ENCODE data around the gene MORC4.
"Not testable (repeated sequence)": the region's sequence is repeated elsewhere in the genome, so short reads cannot be mapped to it uniquely, and the experiment has no call there.

MORC4 gene

DNA sequence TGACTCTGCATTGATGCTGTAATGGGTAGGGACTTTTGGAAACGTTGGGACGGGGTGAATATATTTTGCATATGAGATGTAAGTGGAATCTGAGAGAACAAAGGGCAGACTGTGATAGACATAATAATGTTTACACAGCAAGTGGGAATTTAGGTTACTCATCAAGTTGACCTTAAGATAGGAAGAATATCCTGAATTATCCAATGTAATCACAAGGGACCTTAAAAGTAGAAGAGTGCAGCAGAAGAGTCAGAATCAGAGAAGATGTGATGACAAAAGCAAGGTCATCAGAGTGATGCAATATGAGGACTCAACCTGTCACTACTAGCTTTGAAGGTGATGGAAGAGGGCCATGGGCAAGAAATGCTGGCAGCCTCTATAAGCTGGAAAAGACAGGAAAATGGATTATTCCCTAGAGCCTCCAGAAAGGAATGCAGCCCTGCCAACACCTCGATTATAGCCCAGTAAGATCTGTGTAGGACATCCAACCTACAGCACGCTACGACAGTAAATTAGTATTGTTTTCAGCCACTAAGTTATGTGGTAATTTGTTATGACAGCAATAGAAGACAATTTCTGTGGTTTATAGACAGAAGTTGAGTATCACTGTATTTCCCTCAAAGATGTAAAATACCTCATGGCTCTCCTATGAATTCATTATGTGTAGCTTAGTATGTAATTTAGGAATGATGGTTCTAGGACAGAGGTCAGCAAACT, 26.4 kb downstream of the MORC4 start:
- ChIA-PET CTCF (no interaction called here), POLR2A (no interaction called here)
- TF ChIP-seq, protein P1, sequence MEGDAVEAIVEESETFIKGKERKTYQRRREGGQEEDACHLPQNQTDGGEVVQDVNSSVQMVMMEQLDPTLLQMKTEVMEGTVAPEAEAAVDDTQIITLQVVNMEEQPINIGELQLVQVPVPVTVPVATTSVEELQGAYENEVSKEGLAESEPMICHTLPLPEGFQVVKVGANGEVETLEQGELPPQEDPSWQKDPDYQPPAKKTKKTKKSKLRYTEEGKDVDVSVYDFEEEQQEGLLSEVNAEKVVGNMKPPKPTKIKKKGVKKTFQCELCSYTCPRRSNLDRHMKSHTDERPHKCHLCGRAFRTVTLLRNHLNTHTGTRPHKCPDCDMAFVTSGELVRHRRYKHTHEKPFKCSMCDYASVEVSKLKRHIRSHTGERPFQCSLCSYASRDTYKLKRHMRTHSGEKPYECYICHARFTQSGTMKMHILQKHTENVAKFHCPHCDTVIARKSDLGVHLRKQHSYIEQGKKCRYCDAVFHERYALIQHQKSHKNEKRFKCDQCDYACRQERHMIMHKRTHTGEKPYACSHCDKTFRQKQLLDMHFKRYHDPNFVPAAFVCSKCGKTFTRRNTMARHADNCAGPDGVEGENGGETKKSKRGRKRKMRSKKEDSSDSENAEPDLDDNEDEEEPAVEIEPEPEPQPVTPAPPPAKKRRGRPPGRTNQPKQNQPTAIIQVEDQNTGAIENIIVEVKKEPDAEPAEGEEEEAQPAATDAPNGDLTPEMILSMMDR (IDR thresholded peaks at IDR 0.05; ENCODE audit: insufficient read depth, low read length, missing control alignments) = no peak
- no peak for DNase-seq (ENCODE audit: low read depth, low spot score)
- H3K4me3 ChIP-seq (ENCODE audit: low read depth, low read length) = no peak overlapping the region

DNA sequence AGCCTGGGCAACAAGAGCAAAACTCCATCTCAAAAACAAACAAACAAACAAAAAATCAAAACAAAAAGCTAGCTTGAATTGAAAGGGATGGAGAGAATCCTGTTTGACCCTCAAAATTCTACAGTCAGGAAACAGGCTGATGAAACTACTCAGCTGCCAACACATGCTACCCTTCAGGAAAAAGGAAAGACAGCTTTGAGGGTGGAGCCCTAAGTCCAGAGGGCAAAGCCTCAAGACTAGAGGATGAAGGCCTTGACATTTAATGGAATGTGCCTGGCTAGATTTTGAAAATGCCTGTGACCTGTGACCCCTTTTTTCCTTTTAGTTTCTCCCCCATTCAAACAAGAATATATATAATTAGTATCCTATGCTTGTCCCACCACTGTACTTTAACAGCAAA, 27.1 kb downstream of the MORC4 start:
- H3K4me3 ChIP-seq (ENCODE audit: low read depth, low read length) = no peak overlapping the region
- POLR2A ChIA-PET = no interaction called here
- no peak for DNase-seq (ENCODE audit: low read depth, low spot score)
- CTCF ChIA-PET = no interaction called here
- TF ChIP-seq, protein P1 (IDR thresholded peaks at IDR 0.05; ENCODE audit: insufficient read depth, low read length, missing control alignments) = no peak

DNA sequence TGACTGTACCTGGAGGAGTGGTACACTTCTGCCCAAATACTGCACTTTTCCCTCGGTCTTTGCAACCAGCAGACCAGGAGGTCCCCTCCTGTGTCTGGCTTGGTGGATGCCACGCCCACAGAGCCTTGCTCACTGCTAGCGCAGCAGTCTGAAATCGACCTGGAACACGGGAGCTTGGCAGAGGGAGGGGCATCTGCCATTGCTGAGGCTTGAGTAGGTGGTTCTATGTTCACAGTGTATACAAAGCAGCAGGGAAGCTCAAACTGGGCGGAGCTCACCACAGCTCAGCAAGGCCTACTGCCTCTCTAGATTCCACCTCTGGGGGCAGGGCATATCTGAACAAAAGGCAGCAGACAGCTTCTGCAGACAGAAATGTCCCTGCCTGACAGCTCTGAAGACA, 33.5 kb downstream of the MORC4 start:
- CTCF ChIA-PET; POLR2A ChIA-PET; H3K4me3 ChIP-seq (ENCODE audit: low read depth, low read length); DNase-seq (ENCODE audit: low read depth, low spot score): not testable (repeated sequence)

DNA sequence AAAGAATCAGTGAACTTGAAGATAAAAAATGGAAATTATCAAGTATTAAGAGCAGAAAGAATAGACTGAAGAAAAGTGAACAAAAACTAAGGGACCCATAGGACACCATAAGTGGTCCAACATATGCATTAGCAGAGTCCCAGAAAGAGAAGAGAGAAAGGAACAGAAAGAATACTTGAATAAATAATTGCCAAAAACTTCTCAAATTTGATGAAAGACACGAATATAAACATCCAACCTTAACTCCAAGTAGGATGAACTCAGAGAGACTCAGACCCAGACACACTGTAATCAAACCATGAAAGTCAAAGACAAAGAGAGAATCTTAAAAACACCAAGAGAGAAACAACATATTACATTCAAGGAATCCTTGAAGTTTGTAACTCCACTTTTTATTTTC, 35.7 kb downstream of the MORC4 start:
- DNase-seq (ENCODE audit: low read depth, low spot score) = no peak
- ChIA-PET POLR2A (no interaction called here), CTCF (interaction anchor here (2.2 kb wide), 1 partner anchor 66 kb away, joined by 10 read pairs; no protein-coding TSS in a partner anchor)
- TF ChIP-seq, protein P1 (IDR thresholded peaks at IDR 0.05; ENCODE audit: insufficient read depth, low read length, missing control alignments) = no peak
- H3K4me3 ChIP-seq (ENCODE audit: low read depth, low read length) = no peak overlapping the region

DNA sequence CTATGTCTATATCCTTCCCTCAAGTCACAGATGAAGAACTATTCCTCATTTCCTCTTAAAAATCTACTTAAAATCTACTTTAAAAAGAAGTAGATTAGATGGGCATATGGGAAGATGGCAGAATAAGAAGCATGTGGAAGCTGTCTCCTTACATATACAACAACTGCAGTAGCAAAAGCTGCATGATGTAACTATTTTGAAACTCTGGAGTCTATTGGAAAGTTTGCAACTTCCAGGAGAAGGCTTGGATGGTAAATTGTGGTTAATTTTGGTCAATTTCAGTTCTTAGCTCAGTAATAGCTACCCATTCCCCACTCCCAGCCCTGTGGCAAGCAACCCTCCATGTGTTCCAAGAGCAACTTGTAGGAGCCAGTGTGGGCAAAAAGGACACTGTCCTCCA, 36.9 kb downstream of the MORC4 start:
- no peak for DNase-seq (ENCODE audit: low read depth, low spot score)
- ChIA-PET CTCF (interaction anchor here (1.5 to 4.5 kb wide), 3 partner anchors 21 to 69 kb away, joined by 3 to 55 read pairs (median 10); no protein-coding TSS in a partner anchor), POLR2A (no interaction called here)
- H3K4me3 ChIP-seq (ENCODE audit: low read depth, low read length) = no peak overlapping the region
- TF ChIP-seq, protein P1 (IDR thresholded peaks at IDR 0.05; ENCODE audit: insufficient read depth, low read length, missing control alignments) = no peak

DNA sequence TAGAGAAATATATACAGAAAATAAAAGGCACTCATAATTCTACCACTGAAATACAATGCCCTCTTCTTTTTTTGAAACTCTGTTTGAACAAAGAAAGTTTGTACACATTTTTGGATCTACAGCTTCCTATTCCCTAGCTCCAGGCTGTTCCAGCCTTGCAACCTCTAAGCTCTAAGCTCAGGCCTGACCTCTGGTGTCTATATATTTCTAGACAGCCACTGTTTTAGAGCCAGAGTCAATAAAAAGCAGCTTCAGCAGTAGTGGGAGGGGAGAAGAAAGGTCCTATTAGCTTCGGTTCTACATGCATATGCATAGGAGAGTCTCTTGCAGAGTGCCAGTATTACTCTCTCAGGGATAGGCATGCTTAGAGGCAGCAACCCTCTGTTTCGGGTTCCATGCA, 40.1 kb downstream of the MORC4 start:
- no peak overlapping the region for H3K4me3 ChIP-seq (ENCODE audit: low read depth, low read length)
- no peak for DNase-seq (ENCODE audit: low read depth, low spot score)
- TF ChIP-seq, protein P1 (IDR thresholded peaks at IDR 0.05; ENCODE audit: insufficient read depth, low read length, missing control alignments) = no peak
- CTCF ChIA-PET = interaction anchor here (0.9 to 4.5 kb wide), 4 partner anchors 50 to 66 kb away, joined by 3 to 55 read pairs (median 8); no protein-coding TSS in a partner anchor
- POLR2A ChIA-PET = no interaction called here

DNA sequence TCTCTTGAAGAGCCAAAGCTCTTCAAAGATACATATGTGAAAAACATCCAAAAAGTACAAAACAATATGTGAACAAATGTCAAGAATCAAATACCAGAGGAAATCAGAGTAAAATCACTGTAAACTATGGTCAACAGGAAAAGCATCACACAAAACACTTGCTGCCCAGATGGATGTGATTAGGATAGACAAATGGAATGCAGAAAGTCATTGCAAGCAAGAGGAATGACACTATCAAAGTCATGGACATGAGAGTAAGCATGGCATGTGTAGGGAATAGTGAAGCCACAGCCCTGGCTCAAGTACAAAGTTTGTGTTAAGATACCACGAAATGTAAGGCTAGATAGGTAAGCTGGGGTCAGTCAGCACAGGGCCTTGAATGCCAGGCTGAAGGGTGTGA, 42.2 kb downstream of the MORC4 start:
- CTCF ChIA-PET = interaction anchor here (2.0 to 2.7 kb wide), 2 partner anchors 59 to 64 kb away, joined by 11 to 12 read pairs; no protein-coding TSS in a partner anchor
- POLR2A ChIA-PET = no interaction called here
- TF ChIP-seq, protein P1 (IDR thresholded peaks at IDR 0.05; ENCODE audit: insufficient read depth, low read length, missing control alignments) = no peak
- DNase-seq (ENCODE audit: low read depth, low spot score) = no peak
- H3K4me3 ChIP-seq (ENCODE audit: low read depth, low read length) = no peak overlapping the region
